NCI-H1092 (cell line): ENCODE data around the gene GRM7.

Experiments used
- DNase-seq: peaks from one replicate; lab custom pipeline; 2025; lab: John Stamatoyannopoulos, UW

The GRM7 gene

DNA sequence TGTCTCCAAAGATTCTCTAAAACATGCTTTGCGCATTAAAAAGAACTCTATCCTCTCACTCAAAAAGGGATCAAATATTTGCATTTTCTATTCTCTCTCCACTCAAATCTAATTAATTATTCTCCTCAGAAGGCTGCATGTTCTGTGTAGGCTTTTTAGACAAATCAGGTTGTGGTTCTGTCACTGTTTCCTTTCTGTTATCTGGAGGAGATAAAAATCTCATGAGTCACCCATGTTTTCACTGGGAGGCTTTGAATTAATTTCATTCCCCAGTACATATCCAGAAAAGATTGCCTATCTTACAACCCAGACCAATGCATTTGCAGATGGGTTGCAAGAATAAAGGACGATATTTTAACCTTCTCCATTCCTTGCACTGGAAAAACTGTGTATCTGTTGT lies 446.5 kb downstream of the GRM7 start:
- DNase-seq: no peak

DNA sequence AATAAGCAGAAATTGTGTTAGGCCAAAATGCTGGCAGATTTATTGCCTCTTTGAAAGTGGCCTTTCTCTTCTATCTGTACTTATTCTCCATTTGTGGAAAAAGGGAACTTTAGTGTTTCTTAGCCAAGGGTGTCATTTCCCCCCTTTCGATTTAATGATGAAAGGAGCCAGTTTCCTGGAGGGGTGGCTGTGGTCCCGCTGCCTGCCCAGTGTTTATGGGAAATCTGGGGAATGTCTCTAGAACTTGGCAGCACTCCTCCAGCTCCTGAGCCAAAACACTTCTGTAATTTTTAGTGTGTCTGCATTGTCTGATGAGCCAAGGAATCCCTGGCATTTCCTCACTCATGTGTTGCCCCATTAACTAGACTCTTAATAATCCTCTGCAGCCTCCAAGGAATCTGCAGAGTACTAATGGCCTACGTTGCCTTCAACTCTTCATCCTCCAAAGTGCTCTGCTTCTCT lies 448.8 kb downstream of the GRM7 start:
- no peak for DNase-seq

GRCh38 chr3:7315037-7315436 lies 454.1 kb downstream of the GRM7 start:
- DNase-seq: no peak

DNA sequence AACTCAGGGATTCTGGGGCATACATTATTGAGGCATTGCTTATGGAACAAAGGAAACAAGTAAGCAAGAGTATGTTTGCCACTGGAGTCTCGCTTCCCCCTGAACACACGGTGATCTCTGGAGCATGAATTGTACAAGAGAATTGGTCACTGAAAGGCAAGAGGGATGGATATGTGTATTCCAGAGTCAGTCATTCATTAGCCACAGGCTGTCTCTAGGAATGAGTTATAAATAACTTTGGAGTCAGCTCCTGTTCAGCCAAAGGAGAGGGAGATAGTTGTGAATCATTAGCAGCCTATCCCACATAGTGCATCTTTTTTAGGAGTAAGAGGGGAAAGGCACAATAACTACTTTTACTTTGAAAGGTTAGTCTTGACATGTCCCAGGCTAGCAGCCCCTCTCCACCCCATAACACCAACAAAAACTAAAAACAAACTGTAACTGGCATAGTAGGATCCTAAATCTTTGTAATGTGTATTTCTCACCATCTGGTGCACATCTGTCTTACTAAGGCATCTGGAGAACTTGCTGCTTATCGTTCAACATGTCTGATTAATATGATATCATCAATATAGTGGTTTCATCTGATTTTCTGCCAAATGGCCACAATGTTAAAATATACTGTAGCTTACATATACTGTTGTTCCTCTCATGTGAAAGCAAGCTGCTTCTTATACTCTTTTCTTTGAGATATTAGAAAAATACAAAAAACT lies 462.2 kb downstream of the GRM7 start:
- no peak for DNase-seq

- no peak for DNase-seq
Measured at GRCh38 chr3:7328339-7328738, 467.4 kb downstream of the GRM7 start.

DNA sequence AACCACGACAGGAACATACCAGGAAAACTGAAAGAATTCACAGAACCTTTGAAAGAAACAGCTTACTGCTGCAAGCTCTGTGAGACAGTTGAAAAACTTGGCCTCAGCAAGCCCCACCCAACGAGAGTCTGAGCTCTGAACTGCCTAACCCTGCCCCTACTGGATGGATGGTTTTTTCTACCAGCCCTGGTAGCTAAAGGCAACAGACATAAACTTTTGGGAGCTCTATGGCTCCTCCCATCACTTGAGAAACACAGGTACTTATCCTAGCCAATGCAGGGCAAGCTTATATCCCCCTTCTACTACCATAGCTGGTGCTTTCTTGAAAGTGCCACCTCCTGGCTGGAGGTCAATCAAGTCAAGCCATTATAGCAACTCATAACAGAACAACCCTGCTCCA lies 471.8 kb downstream of the GRM7 start:
- no peak for DNase-seq

- no peak for DNase-seq
Measured at GRCh38 chr3:7333125-7333524, 472.2 kb downstream of the GRM7 start.

DNA sequence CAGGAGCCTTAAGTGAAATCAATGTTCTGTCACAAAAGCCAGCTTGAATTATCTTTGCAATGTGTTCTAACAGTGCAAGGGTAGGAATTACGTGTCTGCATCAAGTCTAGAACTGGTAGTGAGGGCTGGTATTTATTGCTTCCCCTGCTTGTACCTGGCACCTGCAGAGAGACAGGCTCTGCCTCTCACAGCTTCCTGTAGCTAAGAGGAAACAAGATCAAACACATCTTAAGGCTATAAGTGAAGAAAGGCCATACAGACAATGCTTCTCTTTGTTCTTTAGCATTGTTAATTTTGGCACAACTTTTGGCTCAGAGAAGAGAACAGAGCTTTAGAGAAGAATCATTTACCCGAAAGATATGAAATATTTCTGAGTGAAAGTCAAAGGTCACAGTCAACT lies 479.9 kb downstream of the GRM7 start:
- no peak for DNase-seq

GRCh38 chr3:7346364-7346763 lies 485.4 kb downstream of the GRM7 start:
- DNase-seq: no peak

DNA sequence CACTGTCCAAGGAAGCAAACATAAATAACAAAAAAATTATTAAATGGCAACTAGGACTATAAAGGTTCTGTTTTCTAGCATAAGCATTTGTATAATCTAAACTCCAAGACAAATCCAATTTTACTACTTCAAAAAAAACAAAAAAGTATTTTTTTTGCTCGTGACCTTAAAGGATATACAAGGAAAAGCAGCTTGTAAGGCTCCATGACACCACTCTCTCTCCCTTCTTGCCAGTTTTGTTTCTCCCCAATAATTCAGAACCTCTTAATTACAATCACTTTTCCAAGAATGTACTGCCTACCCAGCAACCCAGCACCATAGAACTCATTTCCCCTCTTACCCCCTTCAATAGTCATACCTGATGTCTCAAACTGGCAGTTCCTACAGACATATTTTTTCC lies 496.2 kb downstream of the GRM7 start:
- no peak for DNase-seq

DNA sequence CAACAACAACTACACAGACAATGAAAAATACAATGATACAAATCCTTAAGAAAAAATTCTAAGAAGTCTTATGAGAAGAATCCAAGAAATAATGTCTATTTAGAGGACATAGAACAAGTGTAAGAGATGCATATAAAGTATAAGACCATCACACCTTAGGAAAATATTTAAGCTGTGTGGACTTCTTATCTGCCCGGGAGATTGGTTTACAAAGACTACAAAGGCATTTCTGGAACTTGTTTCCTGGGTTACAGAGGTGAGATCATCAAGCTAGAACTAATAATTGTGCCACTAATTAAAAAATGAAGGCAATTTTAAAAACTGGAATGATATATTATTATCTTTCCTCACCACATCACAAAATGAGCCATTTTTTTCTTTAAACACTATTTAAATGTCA lies 507.1 kb downstream of the GRM7 start:
- no peak for DNase-seq

- no peak for DNase-seq
Measured at GRCh38 chr3:7368597-7368996, 507.7 kb downstream of the GRM7 start.

- no peak for DNase-seq
Measured at GRCh38 chr3:7371693-7372572, 511.0 kb downstream of the GRM7 start.

DNA sequence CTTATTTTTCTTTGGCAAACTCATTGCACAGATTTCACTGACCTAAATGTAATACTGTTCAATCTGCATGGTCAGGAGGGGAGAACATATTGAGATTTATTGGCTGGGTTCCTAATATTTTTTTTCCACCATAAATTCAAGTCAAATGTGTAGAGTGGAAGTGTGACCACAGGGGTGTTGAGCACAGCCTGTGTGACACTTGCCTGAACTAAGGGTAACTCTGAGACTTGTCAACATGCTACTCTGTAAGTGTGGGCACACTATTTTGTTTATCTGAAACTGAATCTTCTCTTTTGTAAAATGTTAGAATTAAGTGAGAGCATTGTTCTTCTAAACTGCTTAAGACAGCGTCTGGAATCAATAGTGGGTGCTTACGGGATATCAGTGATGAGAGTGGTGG lies 516.2 kb downstream of the GRM7 start:
- DNase-seq: no peak

GRCh38 chr3:7381741-7382140 lies 520.8 kb downstream of the GRM7 start:
- DNase-seq: no peak

- DNase-seq: no peak
Measured at GRCh38 chr3:7382293-7383010, 521.5 kb downstream of the GRM7 start.

DNA sequence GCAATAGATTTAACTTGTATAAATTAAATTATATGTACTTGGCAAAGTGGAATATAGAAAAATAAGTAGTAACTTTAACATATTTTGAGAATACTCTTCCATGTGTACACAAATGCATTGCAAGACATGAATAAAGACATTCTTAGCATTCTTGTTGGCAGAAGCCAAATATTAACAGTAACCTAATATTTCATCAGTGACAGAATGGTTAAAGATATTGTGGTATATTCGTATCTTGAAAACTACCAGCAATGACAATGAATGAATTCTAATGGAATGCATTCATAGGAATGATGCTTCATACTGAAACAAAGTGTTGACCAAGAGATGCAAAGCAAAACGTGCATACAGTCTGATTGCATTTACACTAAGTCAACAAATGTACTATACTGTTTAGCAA lies 524.7 kb downstream of the GRM7 start:
- DNase-seq: no peak

DNA sequence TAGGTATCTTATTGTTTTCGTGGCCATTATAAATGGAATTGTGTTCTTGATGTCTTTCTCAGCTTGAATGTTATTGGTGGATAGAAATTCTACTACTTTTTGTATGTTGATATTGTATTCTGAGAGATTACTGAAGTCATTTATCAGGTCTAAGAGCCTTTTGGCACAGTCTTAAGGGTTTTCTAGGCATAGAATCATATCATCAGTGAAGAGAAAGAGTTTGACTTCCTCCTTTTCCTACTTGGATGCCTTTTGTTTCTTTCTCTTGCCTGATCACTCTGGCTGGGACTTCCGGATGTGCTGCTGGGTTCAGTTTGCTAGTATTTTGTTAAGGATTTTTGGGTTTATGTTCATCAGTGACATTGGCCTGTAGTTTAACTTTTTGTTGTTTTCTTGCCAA lies 527.1 kb downstream of the GRM7 start:
- DNase-seq: no peak

DNA sequence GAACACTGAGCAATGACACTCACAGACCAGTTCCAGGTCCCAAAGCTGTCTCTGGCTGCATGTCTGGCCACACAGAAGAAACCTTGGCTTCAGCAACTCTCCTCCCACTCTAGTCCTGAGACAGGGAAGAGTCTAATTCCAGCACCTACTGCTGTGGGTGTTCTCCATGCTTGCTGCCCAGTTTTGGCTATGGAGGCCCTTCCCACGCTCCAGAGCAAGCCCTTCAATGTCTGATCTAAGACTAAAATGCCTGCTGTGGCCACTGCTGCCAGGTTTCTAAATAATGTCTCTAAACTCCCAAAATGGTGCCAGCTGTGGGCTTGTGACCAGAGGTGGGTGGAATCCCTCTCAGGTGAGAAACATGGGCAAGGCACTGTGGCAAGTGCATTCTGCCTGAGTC lies 531.3 kb downstream of the GRM7 start:
- DNase-seq: no peak

DNA sequence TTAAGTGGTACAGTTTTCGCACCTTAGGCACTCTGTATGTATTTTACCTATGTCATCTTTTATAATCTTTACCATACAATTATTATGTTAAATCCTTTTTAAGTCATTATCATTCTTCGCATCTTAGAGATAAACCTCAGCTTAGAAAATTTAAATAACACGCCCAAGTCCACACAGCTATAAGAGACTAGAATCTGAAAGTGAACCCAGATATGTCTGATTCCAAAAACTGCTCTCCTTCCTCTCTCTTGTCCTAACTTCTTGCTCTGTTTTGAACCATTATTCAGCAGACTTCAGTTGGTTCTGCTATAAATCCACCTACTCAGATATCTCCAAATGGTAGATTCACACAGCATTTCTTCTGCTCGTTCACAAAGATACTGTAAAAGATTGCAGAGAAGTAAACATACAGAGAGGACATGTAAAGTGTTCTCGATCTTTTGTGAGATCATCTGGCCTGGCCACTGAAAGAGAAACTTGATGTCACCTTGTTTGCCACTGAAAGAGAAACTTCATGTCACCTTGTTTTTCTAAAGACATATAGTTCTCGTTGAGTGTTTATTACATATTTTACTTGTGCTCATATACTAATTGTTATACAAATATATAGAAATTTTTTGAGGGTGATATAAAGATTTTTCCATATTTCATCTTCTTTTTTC lies 533.2 kb downstream of the GRM7 start:
- DNase-seq: no peak

GRCh38 chr3:7396534-7396933 lies 535.6 kb downstream of the GRM7 start:
- no peak for DNase-seq

DNA sequence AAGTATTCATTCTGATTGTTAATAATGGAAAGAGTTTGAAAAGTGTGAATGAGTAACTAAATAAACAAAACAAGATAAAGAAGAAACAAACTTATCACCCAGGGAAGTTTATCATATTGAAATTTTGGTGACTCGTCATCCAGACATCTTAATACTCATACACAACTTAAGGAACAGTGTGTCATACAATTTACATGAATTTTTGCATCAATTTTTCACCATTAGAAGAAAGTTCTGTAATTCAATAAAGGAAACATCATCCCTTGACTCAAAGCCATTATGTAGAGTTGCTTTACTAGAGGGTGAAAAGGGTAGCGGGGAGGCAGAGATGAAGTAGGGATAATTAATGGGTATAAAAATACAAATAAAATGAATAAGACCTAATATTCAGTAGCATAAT lies 536.2 kb downstream of the GRM7 start:
- DNase-seq: no peak
